SW480 (cell line): ENCODE results near the gene AGFG2.

Experiments used
- DNase-seq: peaks from one replicate; pipeline ENCODE4 v3.0.0-alpha.2; 2016; ENCODE audit warnings: low spot score

The AGFG2 gene

DNA sequence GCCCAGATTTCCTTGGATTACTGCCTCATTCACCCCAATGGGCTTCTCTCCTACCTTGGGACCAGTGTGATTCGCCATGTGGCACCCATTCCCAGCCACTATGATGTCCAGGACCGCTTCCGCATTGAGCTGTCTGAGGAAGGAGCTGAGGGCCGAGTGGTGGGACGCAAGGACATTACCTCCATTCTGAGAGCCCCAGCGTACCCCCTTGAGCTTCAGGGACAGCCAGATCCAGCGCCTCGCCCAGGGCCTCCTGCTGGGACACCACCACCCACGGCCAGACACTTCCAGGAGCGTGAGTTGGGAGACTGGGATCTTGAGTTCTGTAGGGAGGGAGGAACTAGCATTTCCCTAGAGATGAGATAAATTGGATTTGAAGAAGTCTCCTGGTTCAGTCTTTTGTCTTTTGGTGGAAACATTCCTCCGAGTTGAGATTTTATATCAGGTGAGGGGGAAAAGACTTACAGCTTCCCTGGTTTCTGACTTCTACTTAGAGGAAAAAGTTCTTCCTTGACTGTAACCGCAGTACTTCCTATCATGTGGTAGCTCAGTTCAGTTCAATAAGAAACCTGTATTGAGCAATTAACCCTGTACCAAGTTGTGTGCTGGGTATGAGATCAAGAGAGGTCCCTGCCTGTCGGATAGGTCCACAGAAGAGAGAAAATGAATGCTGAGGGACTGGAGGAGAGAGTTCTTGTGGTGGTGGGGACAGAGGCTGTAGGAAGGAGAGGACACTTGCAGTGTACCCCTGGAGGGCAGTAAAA lies 74.6 kb downstream of the AGFG2 start:
- DNase-seq = no peak

DNA sequence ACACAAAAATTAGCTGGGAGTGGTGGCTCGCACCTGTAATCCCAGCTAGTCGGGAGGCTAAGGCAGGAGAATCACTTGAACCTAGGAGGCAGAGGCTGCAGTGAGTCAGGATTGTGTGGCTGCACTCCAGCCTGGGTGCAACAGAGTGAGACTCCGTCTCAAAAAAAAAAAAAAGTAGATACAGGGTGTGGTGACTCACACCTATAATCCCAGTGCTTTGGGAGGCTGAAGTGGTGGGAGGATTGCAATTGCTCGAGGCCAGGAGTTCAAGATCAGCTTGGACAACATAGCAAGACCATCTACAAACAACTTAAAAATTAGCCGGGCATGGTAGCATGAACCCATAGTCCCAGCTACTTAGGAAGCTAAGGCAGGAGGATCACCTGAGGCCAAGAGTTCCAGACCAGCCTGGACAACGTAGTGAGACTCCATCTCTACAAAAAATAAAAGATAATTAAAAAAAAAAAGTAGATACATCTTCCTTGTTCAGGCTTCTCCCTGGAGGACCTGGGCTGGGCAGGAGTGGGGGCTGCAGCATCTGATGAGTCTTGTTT lies 75.4 kb downstream of the AGFG2 start:
- no peak for DNase-seq
